OCI-LY7 (cell line): ENCODE data around the gene TBX21.

Experiments
- CTCF ChIP-seq: fragments of 200-600 bp; sonication (generic); conservative IDR thresholded peaks from 2 replicates; pipeline ENCODE4 v1.5.1; 2014; ENCODE audit warnings: mild to moderate bottlenecking, antibody characterized with exemption, low read length, moderate library complexity, mixed read lengths
- EZH2phosphoT487 ChIP-seq: fragments of 200-600 bp; sonication (generic); IDR thresholded peaks from 2 replicates; pipeline ENCODE4 v1.6.1; 2018; ENCODE audit warnings: low read depth, borderline replicate concordance, mild to moderate bottlenecking, mixed run types, antibody characterized with exemption, low read length, moderate library complexity, mixed read lengths

GRCh38 chr17:47763913-47764582 lies 31.0 kb downstream of the TBX21 start:
- TF ChIP-seq CTCF: no peak
- TF ChIP-seq EZH2phosphoT487: no peak
